HCEC 1CT (cell line): Measurements from ENCODE around the gene GIMAP2.

Experiments
- DNase-seq: peaks from one replicate; pipeline ENCODE4 v3.0.0-alpha.2; 2017

GIMAP2 gene

GRCh38 chr7:150735596-150736358 lies 50.3 kb downstream of the GIMAP2 start:
- no peak for DNase-seq

- DNase-seq, result no peak
Measured at GRCh38 chr7:150736864-150737263, 51.4 kb downstream of the GIMAP2 start.

- no peak for DNase-seq
Measured at GRCh38 chr7:150737265-150738055, 52.0 kb downstream of the GIMAP2 start, which contains the start of gene GIMAP5. Gene GIMAP5 (plus strand): TSS chr7:150737418. CDS start chr7:150740885, 3,467 bp downstream.

GRCh38 chr7:150738092-150738491 lies 52.6 kb downstream of the GIMAP2 start:
- DNase-seq, result no peak

- DNase-seq, result no peak
Measured at GRCh38 chr7:150738591-150739001, 53.1 kb downstream of the GIMAP2 start.

- DNase-seq, result no peak
Measured at GRCh38 chr7:150739033-150739432, 53.5 kb downstream of the GIMAP2 start.

- no peak for DNase-seq
Measured at GRCh38 chr7:150740053-150740452, 54.5 kb downstream of the GIMAP2 start.

GRCh38 chr7:150742286-150742968 lies 56.9 kb downstream of the GIMAP2 start:
- DNase-seq, result no peak
